GM12891 (cell line): ENCODE measurements around the gene HK1.

Experiments used
- POLR2A ChIP-seq: IDR thresholded peaks from 2 replicates; pipeline ENCODE4 v1.6.1; 2011; ENCODE audit warnings: low read depth, low read length, control low read depth
- POLR2AphosphoS5 ChIP-seq: IDR thresholded peaks from 2 replicates; pipeline ENCODE4 v1.6.1; 2011; ENCODE audit warnings: low read depth, low read length, control low read depth
- POU2F2 ChIP-seq: IDR thresholded peaks from 2 replicates; pipeline ENCODE4 v1.6.1; 2011; ENCODE audit warnings: low read depth, mild to moderate bottlenecking, control low read depth, low read length, moderate library complexity
- SPI1 ChIP-seq: IDR thresholded peaks from 2 replicates; pipeline ENCODE4 v1.6.1; 2011; ENCODE audit warnings: low read depth, low read length, control low read depth

DNA sequence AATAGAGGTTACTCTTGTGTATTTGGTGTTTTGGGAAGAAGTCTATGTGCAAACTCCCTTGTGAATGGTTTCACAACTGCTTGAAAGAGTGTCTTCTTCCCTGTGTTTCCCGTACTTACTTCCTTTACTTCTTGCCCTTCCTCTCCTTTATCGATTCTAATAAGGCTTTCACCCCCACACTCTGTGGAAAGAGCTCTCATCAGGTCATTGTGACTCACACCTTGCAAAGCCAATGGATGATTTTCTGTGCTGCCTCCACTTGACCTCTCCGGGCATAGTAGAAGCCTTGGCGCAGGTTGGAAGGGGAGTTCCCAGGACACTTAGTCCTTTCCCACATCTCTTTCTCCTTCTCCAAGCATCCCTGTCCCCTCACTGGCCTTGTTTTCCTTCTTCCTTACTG lies 166.7 kb downstream of the HK1 start:
- TF ChIP-seq POLR2AphosphoS5, result no peak
- no peak for TF ChIP-seq SPI1
- TF ChIP-seq POLR2A, result no peak
- no peak for TF ChIP-seq POU2F2
